Activated CD4-positive, alpha-beta T cell treated with anti-CD3 and anti-CD28 coated beads, Interleukin-2, Interleukin-4, amounts not matched to agents 100 ng/mL and 50 ng/mL, durations not matched to agents 16 hours and 8 hours (primary cell): ENCODE data around the gene OXSR1.
"Not testable (repeated sequence)": the region's sequence is repeated elsewhere in the genome, so short reads cannot be mapped to it uniquely, and the experiment has no call there.

Source experiments
- DNase-seq: peaks from one replicate; pipeline ENCODE4 v3.0.0-alpha.2; 2020; ENCODE audit warnings: low spot score

The OXSR1 gene

DNA sequence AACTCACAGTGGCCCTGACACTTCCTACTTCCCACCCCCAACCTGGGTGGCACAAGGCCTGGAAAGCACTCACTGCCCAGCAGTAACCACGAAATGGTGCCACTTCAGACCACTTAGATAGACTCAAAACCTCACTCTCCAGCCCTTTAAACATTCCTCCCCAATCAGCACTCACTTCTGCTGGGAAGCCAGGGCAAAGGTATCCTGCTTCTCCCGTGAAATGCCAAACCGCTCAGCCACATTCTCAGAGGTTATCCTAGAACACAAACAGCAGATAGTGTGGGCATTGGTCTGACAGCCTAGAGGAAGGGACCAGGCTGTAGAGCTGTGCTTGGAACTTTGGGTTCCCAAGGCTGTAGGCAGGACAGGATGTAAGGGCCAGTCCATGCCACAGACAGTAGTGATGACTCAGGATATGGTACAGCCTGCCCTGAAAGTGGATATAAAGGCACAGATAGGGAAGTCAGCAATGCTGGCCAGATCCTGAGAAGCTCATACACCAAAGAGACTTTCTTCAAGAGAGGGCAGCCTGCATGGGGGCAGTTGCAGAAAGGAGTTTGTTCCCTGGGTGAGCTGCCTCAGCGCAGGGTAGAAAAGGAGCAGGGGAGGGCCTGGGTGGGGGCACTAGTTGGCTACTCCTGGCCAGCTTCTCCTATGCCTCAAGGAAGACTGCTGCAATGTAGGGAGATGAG lies 37.6 kb upstream of the OXSR1 start:
- no peak for DNase-seq

DNA sequence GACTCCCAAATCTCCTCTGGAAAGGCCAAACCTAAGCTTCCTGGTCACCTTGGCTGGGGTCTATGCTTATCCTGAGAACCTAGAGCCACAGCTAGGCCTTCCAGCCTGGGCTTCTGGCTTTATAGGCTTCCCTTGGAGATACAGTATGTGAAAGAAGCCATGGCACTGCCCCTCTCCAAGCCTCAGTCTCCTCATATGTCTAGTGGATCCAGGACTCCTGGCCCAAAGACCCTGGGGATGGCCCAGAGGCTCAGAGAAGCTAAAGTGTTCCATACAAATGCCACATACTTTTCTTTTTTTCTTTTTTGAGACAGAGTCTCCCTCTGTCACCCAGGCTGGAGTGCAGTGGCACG lies 37.1 kb upstream of the OXSR1 start:
- DNase-seq = no peak

DNA sequence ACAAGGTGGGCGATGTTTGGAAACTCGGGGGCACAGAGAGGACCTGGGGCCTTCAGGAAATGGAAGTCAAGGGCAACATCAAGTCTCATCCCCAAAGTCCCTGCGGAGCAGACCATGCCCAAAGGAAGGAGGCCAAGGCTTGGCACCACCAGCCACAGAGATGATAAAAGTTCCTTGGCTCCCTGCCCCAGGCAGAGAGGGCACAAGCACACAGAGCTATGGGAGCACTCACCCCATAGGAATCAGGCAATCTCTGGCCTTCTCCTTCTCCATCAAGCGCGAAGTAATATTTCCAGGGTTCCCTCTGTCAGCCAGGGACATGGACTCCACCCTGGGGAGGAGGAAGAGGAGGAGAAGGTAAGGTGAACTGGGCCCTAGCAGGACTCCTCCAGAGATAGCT lies 36.3 kb upstream of the OXSR1 start:
- no peak for DNase-seq

DNA sequence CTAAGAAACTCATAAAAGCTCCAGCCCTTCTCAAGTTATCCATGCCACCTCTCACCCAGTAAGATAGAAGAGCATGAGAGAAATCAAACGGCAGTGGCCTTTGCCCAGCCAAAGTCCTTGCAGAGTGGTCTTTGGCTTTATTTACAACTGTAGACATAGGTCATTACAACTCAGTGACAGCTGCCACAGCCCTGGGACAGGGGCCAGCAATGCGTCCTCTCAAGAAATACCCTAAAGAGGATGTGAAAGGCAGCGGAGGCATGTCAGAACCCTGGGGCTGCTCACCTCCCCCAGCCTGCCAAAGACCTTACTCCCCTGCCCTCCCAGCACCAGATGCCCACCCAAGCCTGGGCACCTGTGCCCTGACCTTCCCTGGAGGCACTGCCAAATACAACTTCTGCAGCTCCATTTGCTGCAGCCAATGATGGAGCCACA lies 34.7 kb upstream of the OXSR1 start:
- DNase-seq = no peak

DNA sequence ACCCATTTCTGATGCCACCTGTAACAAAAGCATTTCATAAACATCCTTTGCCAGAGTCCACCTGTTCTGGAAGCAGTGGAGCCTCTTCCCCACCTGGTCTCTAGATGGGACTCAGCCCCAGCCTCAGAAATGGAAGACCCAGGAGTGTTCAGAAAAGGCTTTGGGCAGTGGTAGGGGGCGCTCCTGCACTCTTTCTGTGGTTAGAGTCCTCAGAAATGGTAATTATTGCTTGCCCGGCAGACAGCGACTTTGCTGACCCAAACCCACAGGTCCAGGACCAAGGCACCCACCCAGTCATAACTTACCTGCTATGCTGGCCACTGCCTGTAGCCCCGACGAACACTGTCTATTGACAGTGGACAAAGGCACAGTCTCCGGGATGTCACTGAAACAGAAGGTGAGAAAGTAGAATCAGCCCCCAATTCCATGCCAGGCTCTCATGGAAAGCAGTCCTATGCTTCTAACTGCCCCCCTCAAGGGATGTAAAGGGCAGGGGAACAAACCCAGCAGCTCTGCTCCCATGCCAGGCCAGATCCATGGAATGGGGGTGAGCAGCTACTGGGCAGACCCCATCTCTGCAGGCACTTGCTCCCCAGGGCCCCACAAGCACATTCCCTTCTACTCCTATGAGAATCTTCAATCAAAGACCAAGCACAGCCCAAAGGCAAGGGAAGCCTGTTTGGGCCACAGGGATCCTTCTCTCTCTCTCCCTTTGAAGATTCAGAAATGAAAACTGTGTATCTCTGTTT lies 33.5 kb upstream of the OXSR1 start:
- no peak for DNase-seq

DNA sequence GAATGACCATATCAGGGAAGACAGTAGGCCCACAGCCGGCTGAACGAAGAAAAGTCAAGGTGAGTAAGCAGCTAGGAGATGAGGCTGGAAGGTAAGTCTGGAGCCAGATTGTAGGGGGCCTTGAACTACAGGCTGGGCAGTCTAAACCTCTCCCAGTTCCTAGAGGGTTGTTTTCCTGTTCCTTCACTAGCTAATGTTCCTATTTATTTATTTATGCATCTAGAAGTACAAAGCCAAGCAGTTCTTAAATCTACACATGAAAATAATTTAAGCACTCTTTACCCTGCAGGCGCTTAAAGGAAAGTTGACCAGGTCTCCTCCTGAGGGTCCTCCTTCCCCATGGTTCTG lies 32.2 kb upstream of the OXSR1 start:
- DNase-seq = no peak

DNA sequence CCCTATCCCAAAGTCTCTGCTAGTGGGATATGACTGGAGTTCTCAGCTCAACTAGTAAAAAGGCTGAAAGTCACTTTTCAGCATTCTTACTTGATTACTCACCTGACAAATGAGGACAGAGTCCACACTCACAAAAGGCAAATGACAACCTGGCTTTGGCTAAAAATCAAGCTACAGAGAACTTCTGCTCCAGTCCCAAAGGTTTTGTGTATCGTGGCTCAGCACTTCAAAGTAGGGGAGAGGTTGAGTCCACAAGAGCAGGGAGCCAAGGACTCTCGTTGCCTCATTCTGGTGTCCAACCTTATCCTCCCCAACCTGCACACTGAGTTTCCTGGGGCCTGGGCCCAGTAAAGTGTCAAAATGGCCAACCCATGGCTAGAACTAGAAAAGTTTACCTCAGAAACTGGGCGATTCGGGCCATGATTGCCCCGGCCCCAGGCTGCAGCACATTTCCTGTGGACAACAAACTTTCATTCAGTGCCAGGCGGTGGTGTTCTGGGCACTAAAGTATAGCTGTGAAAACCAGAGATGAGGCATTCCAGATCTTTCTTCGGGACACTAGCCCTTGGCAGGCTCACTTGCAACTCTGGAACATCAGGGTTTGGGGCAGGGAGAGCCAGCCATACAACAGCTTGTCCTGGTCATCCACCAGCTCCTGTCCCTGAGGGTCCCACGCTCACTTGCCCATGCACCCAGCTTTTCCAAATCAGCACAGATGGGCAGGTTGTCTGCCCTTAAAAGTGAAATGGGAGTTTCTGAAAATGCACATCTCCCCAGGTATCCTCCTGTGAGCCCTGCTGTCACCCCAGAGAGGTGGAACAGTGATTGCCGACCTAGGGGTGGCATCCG lies 31.6 kb upstream of the OXSR1 start:
- DNase-seq = no peak

DNA sequence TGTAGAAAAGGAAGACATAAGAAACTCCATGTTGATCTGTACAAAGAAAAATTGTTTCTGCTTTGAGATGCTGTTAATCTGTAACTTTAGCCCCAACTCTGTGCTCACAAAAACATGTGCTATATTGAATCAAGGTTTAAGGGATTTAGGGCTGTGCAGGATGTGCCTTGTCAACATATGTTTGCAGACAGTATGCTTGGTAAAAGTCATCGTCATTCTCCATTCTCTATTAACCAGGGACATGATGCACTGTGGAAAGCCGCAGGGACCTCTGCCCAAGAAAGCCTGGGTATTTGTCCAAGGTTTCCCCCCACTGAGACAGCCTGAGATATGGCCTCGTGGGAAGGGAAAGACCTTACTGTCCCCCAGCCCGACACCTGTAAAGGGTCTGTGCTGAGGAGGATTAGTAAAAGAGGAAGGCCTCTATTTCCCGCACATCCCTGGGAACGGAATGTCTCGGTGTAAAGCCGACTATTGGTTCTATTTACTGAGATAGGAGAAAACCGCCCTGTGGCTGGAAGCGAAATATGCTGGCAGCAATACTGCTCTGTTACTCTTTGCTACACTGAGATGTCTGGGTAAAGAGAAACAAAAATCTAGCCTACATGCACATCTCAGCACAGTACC lies 30.7 kb upstream of the OXSR1 start:
- not testable (repeated sequence) for DNase-seq

DNA sequence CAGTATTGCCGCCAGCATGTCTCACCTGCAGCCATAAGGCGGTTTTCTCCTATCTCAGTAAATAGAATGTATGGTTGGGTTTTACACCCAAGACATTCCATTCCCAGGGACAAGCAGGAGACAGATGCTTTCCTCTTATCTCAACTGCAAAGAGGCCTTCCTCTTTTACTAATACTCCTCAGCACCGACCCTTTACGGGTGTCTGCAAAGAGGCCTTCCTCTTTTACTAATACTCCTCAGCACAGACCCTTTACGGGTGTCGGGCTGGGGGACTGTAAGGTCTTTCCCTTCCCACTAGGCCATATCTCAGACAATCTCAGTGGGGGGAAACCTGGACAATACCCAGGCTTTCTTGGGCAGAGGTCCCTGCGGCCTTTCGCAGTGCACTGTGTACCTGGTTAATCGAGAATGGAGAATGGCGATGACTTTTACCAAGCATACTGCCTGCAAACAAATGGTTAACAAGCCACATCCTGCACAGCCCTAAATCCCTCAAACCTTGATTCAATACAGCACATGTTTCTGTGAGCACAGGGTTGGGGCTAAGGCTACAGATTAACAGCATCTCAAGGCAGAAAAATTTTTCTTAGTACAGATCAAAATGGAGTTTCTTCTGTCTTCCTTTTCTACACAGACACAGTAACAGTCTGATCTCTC lies 29.6 kb upstream of the OXSR1 start:
- peak; percentile 42 for DNase-seq

DNA sequence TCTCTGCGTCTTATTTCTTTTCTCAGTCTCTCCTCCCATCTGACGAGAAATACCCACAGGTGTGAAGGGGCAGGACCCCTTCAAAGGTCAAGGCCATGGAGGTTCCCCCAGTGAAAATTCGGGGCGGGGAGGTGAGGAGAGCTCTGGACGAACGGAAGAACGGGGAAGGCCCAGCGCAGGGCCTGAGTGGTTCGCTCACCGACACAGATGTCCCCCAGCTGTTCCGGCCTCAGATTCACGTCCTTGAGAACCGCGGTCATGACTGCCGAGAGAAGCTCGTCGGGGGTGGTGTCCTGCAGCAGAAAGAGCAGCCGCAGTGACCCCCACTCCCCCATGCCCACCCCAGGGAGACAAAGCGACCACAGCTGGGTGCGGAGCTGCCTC lies 29.0 kb upstream of the OXSR1 start:
- DNase-seq = no peak

DNA sequence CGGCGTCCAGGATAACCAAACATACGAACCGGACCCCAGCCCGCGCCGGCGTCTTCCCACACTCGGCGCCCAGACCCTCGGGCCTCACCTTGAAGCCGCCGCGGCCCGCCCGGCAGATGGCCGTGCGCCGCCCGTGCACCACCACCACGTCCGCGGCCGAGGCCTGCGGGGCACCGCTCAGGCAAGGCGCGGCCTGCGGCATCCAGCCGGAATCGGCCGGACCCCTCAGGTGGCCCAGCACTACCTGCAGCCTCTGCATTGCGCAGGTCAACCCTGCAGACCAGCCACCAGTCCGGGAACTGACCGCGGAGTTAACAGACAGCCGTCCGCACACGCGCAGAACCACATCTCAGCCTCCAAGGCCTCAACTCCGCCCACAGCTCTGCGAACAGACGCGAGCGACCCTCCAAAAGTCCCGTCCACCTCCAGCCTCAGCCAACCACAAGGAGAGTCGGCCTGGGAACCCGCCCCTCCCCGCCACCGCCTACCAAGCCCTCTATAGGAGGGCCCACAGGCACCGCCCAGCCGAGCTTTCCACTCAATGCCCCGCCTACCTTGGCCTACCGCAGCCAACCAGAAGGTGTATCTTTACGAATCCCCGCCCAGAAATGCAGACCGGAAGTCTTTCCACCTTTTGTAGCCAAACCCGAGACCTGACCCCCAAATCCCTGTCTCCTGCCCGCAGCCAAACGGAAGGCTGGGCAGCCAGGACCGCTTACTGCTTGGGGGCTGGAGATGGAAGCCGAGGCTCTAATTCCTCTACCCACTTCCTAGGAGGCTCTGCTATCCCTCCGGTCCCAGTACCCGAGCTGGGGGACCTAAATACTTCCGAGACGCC lies 28.3 kb upstream of the OXSR1 start, which contains the start of gene ACAA1:
TSS of gene ACAA1 (minus strand) at position 351 of the 838 bp plus-strand sequence. CDS start at position 259, 92 bp downstream.
- DNase-seq = peak; percentile 99

DNA sequence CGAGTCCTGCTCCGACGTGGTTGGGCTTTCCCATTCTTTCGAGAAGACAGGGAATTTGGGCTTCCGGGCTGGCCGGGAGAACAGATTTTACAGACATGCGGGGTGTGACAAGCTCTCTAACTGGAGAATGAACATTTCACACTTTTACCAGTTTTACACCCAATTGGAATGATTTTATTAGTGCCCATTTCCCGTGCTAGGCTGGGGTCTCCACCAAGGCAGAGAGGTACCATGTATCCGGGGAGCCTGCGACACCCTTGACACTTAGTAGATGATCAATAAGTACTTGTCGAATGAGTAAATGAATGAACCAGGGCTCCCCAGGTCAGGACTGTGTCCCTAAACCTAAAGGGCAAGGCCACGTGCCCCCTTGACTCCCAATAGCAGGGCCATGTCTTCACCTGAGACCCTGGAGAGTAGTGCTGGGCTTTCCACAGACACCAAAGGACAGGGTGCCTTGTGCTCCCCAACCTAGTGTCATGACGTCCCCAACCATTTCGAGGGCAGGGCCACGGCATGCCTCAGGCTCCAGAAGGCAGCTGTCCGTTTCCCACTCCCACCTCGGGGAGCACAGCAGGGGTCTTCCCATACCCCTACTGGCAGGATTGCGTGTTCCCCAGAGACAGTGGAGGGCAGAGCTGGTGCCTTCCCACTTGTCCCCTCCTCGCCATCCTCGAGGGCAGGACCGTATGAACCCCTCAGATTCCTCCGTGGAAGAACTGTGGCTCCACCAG lies 27.6 kb upstream of the OXSR1 start:
- DNase-seq = no peak

DNA sequence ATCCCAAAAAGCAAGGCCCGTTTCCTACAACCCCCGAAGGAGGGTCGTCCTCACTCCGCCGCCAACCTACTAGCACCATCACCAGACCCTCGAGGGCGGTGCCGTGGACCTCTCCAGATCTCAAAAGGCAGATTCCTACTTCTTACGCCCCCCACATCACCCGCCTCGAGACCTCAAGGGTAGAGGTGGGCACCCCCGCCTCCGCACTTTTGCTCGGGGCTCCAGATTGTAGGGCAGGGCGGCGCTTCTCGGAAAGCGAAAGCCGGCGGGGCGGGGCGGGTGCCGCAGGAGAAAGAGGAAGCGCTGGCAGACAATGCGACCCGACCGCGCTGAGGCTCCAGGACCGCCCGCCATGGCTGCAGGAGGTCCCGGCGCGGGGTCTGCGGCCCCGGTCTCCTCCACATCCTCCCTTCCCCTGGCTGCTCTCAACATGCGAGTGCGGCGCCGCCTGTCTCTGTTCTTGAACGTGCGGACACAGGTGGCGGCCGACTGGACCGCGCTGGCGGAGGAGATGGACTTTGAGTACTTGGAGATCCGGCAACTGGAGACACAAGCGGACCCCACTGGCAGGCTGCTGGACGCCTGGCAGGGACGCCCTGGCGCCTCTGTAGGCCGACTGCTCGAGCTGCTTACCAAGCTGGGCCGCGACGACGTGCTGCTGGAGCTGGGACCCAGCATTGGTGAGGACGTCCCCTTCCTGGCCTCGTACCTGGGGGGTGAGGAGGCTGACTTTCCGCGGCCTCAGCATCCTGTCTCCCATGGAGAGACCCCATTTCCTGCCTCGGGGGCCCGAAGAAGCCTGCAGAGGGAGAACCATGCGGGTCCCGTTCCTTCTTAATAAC lies 26.8 kb upstream of the OXSR1 start, which contains the start of gene MYD88:
TSS of gene MYD88 (plus strand) at position 313 of the 842 bp plus-strand sequence. CDS start at position 353, 40 bp downstream.
- DNase-seq = peak; percentile 84

DNA sequence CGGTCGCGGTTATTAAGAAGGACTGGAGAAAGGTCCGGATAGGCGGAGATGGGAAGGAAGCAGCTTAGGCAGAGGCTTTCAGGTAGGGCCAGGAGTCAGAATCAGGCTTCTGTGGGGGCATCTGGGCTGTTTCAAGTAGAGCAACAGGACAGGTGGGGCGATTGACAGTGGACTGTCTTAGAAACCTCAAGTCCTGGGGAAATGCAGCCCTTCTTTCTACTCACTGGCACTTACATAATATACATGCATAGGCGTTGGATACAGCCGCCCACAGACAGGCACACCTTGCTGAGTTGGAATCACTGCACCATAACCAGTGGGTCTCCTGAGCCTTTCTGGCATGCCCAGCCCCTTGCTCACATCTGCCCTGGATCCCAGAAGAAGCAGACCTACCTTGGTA lies 26.1 kb upstream of the OXSR1 start:
- no peak for DNase-seq

DNA sequence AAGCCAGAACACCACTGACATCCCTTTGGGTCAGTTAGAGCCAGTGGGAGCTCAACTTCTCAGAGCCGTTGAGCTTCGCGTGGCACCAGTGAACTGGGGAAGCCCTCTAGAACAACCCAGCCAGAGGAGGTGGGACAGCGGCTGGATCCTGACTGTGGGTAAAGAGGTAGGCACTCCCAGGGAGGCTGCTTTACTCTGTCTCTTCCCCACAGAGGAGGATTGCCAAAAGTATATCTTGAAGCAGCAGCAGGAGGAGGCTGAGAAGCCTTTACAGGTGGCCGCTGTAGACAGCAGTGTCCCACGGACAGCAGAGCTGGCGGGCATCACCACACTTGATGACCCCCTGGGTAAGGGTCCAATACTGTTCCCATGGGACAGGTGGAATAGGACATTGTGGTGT lies 25.7 kb upstream of the OXSR1 start:
- no peak for DNase-seq

DNA sequence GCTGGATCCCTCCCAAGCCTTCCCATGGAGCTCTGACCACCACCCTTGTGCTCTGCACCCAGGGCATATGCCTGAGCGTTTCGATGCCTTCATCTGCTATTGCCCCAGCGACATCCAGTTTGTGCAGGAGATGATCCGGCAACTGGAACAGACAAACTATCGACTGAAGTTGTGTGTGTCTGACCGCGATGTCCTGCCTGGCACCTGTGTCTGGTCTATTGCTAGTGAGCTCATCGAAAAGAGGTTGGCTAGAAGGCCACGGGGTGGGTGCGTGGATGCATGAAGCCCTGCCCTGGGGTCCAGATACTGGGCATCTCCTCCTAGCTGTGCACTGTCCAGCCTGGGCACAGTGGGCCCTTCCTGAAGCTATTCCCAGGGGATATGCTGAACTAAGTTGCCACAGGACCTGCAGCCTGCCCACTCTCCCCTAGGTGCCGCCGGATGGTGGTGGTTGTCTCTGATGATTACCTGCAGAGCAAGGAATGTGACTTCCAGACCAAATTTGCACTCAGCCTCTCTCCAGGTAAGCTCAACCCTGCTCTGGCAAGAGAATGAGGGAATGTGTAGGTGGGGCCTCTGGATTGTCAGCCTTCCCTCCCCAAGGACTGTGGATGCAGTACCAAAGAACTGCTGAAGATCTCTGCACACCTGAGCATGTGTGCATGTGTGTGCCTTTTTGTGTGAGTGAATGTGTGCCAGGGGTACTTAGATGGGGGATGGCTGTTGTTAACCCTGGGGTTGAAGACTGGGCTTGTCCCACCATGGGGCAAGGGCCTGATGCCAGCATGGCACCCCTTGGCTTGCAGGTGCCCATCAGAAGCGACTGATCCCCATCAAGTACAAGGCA lies 24.8 kb upstream of the OXSR1 start:
- DNase-seq = no peak

DNA sequence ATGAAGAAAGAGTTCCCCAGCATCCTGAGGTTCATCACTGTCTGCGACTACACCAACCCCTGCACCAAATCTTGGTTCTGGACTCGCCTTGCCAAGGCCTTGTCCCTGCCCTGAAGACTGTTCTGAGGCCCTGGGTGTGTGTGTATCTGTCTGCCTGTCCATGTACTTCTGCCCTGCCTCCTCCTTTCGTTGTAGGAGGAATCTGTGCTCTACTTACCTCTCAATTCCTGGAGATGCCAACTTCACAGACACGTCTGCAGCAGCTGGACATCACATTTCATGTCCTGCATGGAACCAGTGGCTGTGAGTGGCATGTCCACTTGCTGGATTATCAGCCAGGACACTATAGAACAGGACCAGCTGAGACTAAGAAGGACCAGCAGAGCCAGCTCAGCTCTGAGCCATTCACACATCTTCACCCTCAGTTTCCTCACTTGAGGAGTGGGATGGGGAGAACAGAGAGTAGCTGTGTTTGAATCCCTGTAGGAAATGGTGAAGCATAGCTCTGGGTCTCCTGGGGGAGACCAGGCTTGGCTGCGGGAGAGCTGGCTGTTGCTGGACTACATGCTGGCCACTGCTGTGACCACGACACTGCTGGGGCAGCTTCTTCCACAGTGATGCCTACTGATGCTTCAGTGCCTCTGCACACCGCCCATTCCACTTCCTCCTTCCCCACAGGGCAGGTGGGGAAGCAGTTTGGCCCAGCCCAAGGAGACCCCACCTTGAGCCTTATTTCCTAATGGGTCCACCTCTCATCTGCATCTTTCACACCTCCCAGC lies 24.0 kb upstream of the OXSR1 start:
- DNase-seq = no peak

DNA sequence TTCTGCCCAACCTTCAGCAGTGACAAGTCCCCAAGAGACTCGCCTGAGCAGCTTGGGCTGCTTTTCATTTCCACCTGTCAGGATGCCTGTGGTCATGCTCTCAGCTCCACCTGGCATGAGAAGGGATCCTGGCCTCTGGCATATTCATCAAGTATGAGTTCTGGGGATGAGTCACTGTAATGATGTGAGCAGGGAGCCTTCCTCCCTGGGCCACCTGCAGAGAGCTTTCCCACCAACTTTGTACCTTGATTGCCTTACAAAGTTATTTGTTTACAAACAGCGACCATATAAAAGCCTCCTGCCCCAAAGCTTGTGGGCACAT lies 23.4 kb upstream of the OXSR1 start:
- DNase-seq = no peak
